ENCODE results near the gene SLC16A5.

- TF ChIP-seq CTCF (IDR thresholded peaks at IDR 0.05): no peak
- no peak for TF ChIP-seq POLR2A (IDR thresholded peaks at IDR 0.05)
- TF ChIP-seq POLR2AphosphoS5 (IDR thresholded peaks at IDR 0.05): no peak
- no peak for TF ChIP-seq EP300 (IDR thresholded peaks at IDR 0.05)
Measured at GRCh38 chr17:75064867-75065561, 22.7 kb upstream of the SLC16A5 start.
